HEK293 (cell line): ENCODE measurements around the gene CCDC7.

Experiments used
- CTCF ChIA-PET: fragments of 350-600 bp; formaldehyde crosslinking; extraction: SDS; loops from one replicate; lab custom pipeline; 2021; ENCODE audit warnings: antibody characterized with exemption; lab: Yijun Ruan, JAX
- POLR2A ChIA-PET: fragments of 300-600 bp; formaldehyde crosslinking; extraction: SDS; loops from one replicate; lab custom pipeline; 2020; ENCODE audit warnings: antibody characterized with exemption, inconsistent platforms; lab: Yijun Ruan, JAX
- H3K27ac ChIP-seq: fragments of 200-500 bp; sonication (Bioruptor generic); 2 replicates; pipeline ENCODE4 v1.5.1; 2014; ENCODE audit warnings: low read depth, low read length, control low read depth, inconsistent platforms; ENCODE audit errors: extremely low read depth
- H3K36me3 ChIP-seq, 2 experiments: fragments of 200-500 bp in 1 of 2; sonication (Bioruptor generic) in 1 of 2; 1 replicate in 1 of 2; 2 replicates in 1 of 2; pipeline ENCODE4 v1.5.1; 2014 to 2017; ENCODE audit warnings: inconsistent platforms in 2 of 2, low read length in 2 of 2; ENCODE audit not compliant: control insufficient read depth in 2 of 2, insufficient read depth in 1 of 2
- H3K4me1 ChIP-seq: fragments of 200-500 bp; sonication (Bioruptor generic); 2 replicates; pipeline ENCODE4 v1.5.1; 2014; ENCODE audit warnings: mild to moderate bottlenecking, low read length, inconsistent platforms; ENCODE audit not compliant: control insufficient read depth, insufficient read depth
- H3K4me3 ChIP-seq: 2 replicates; pipeline ENCODE4 v1.5.1; 2011; ENCODE audit warnings: low read depth, mild to moderate bottlenecking, control low read depth, low read length, moderate library complexity
- H3K9me3 ChIP-seq: fragments of 200-500 bp; sonication (Bioruptor generic); 2 replicates; pipeline ENCODE4 v1.5.1; 2014; ENCODE audit warnings: low read depth, low read length, inconsistent platforms; ENCODE audit not compliant: control insufficient read depth, insufficient read depth
- MZF1 ChIP-seq: fragments of 450-650 bp; formaldehyde crosslinking; IDR thresholded peaks from 2 replicates; pipeline ENCODE4 v1.5.1; 2017; ENCODE audit warnings: missing biosample characterization, missing genetic modification characterization, borderline replicate concordance
- SCRT2 ChIP-seq: fragments of 450-650 bp; formaldehyde crosslinking; IDR thresholded peaks from 2 replicates; pipeline ENCODE4 v1.5.1; 2016; ENCODE audit warnings: missing biosample characterization, missing genetic modification characterization
- ZBTB21 ChIP-seq: fragments of 450-650 bp; formaldehyde crosslinking; IDR thresholded peaks from 2 replicates; pipeline ENCODE4 v1.5.1; 2017; ENCODE audit warnings: missing biosample characterization, missing genetic modification characterization
- ZBTB8A ChIP-seq: fragments of 450-650 bp; formaldehyde crosslinking; IDR thresholded peaks from 2 replicates; pipeline ENCODE4 v1.5.1; 2016; ENCODE audit warnings: missing biosample characterization, missing genetic modification characterization
- ZNF146 ChIP-seq: fragments of 450-650 bp; formaldehyde crosslinking; IDR thresholded peaks from 2 replicates; pipeline ENCODE4 v1.5.1; 2016; ENCODE audit warnings: missing biosample characterization, missing genetic modification characterization
- ZNF202 ChIP-seq: fragments of 450-650 bp; formaldehyde crosslinking; IDR thresholded peaks from 2 replicates; pipeline ENCODE4 v1.5.1; 2016; ENCODE audit warnings: missing biosample characterization, missing genetic modification characterization, borderline replicate concordance
- TF ChIP-seq, protein P1 (sequence below): fragments of 450-650 bp; formaldehyde crosslinking; IDR thresholded peaks from 2 replicates; pipeline ENCODE4 v1.5.1; 2016; ENCODE audit warnings: missing biosample characterization, missing genetic modification characterization
- TF ChIP-seq, protein P2 (sequence below): fragments of 450-650 bp; formaldehyde crosslinking; IDR thresholded peaks from 2 replicates; pipeline ENCODE4 v1.5.1; 2016; ENCODE audit warnings: missing biosample characterization, missing genetic modification characterization
- TF ChIP-seq, protein P3 (sequence below): fragments of 450-650 bp; formaldehyde crosslinking; IDR thresholded peaks from 2 replicates; pipeline ENCODE4 v1.5.1; 2016; ENCODE audit warnings: missing biosample characterization, missing genetic modification characterization
- TF ChIP-seq, protein P4 (sequence below): fragments of 450-650 bp; formaldehyde crosslinking; IDR thresholded peaks from 2 replicates; pipeline ENCODE4 v1.5.1; 2016; ENCODE audit warnings: missing biosample characterization, missing genetic modification characterization

The CCDC7 gene

DNA sequence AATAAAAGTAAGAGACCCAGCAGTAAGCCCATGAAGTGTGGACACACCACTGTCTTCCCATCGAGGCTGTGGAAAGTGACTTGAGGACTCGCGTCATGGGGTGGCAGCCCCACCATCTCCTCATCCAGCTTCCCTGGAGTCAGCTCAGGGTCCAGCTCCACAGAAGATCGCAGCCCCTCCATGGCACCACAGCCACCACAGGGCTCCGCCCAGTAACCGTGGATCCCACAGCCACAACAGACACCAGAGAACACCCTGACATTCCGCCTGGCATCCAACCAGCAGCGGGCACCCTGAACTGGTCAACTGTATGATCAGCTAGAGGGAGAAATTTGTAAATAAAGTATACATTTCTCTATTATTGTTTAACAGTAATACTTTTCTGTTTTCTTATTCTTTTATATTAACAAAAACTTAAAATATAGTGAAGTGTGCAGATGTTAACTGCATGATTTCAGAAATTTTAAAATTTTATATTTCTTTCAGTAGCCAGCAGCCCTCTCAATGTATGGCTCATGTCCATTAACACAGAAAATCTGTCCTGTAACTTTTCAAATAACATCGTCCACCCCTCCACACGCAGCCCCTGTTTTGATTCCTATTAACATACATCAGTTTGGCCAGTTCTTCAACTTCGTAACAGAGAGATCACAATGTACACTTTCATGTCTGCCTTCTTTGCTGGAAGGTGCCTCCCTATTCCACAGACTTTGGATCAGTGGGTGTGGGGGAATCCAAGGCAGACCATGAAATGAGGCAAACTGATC, 442.4 kb downstream of the CCDC7 start:
- Histone ChIP-seq H3K36me3 (no peaks in the 10 kb centered on the region), H3K4me1 (no peaks in the 10 kb centered on the region), H3K4me3 (no peak overlapping the region)
- POLR2A ChIA-PET, result no interaction called here
- TF ChIP-seq, protein P1, sequence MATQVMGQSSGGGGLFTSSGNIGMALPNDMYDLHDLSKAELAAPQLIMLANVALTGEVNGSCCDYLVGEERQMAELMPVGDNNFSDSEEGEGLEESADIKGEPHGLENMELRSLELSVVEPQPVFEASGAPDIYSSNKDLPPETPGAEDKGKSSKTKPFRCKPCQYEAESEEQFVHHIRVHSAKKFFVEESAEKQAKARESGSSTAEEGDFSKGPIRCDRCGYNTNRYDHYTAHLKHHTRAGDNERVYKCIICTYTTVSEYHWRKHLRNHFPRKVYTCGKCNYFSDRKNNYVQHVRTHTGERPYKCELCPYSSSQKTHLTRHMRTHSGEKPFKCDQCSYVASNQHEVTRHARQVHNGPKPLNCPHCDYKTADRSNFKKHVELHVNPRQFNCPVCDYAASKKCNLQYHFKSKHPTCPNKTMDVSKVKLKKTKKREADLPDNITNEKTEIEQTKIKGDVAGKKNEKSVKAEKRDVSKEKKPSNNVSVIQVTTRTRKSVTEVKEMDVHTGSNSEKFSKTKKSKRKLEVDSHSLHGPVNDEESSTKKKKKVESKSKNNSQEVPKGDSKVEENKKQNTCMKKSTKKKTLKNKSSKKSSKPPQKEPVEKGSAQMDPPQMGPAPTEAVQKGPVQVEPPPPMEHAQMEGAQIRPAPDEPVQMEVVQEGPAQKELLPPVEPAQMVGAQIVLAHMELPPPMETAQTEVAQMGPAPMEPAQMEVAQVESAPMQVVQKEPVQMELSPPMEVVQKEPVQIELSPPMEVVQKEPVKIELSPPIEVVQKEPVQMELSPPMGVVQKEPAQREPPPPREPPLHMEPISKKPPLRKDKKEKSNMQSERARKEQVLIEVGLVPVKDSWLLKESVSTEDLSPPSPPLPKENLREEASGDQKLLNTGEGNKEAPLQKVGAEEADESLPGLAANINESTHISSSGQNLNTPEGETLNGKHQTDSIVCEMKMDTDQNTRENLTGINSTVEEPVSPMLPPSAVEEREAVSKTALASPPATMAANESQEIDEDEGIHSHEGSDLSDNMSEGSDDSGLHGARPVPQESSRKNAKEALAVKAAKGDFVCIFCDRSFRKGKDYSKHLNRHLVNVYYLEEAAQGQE (tag by site-specific recombination), result no peak
- no peak for TF ChIP-seq ZBTB8A
- TF ChIP-seq, protein P2, sequence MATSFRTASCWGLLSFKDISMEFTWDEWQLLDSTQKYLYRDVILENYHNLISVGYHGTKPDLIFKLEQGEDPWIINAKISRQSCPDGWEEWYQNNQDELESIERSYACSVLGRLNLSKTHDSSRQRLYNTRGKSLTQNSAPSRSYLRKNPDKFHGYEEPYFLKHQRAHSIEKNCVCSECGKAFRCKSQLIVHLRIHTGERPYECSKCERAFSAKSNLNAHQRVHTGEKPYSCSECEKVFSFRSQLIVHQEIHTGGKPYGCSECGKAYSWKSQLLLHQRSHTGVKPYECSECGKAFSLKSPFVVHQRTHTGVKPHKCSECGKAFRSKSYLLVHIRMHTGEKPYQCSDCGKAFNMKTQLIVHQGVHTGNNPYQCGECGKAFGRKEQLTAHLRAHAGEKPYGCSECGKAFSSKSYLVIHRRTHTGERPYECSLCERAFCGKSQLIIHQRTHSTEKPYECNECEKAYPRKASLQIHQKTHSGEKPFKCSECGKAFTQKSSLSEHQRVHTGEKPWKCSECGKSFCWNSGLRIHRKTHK (tag by site-specific recombination), result no peak
- TF ChIP-seq, all 188 proteins: peak for 0
- CTCF ChIA-PET, result interaction anchor here (0.7 kb wide), 1 partner anchor 18 kb away, joined by 3 read pairs; no protein-coding TSS in a partner anchor
- H3K27ac ChIP-seq, result no peak overlapping the region
- H3K9me3 ChIP-seq, result no peaks in the 10 kb centered on the region

DNA sequence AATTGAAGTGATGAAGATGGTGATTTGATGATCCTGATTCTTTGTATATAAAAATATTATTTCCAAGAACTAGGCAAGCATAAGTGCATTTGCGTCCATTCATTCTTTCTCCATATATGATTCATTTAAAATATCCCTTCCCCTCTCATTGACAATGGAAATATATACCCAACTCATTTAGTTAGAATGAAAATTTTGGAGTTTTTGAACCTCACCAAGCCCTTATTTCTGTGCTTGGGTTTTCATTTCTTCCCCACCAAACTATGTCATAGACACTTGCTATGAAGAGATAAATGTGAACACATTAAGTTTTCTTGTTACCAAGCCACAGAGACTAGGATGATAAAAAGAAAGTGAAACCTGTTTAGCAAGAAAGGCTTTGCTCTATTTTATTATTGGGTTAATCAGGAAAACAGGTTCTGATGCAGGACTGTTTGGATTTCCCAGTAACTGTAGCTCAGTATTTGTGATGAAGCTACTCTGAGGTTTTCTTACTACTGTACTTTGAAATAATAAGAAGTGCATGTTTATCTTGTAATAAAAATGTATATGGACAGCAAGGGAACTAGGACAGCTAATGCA, 443.8 kb downstream of the CCDC7 start:
- ChIA-PET CTCF (interaction anchor here (0.5 kb wide), 1 partner anchor 12 kb away, joined by 3 read pairs; no protein-coding TSS in a partner anchor), POLR2A (no interaction called here)
- TF ChIP-seq ZNF146 (tag by site-specific recombination), result no peak
- Histone ChIP-seq H3K4me1 (no peaks in the 10 kb centered on the region), H3K9me3 (no peaks in the 10 kb centered on the region), H3K27ac (no peak overlapping the region), H3K36me3 (no peaks in the 10 kb centered on the region), H3K4me3 (no peak overlapping the region)

DNA sequence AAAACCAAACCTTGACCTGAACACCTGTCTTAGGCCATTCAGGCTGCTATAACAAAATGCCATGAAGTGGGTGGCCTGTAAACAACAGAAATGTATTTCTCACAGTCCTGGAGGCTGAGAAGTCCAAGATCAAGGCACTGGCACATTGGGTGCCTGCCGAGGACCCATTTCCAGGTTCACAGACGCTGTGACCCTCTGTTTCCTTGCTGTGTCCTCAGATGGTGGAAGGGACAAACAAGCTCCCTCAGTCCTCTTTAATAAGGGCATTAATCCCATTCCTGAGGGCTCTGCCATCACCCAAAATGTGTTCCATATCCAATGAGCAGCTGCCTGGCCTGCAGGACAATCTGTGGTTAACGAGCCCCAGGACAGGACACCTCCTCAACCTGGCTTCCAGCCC, 444.5 kb downstream of the CCDC7 start:
- Histone ChIP-seq H3K9me3 (no peaks in the 10 kb centered on the region), H3K36me3 (peaks cover 0 to 2% of the 10 kb centered on the region in 2 experiments; a peak in 1 of 3 replicates), H3K27ac (no peak overlapping the region), H3K4me1 (no peaks in the 10 kb centered on the region), H3K4me3 (no peak overlapping the region)
- TF ChIP-seq, protein P3, sequence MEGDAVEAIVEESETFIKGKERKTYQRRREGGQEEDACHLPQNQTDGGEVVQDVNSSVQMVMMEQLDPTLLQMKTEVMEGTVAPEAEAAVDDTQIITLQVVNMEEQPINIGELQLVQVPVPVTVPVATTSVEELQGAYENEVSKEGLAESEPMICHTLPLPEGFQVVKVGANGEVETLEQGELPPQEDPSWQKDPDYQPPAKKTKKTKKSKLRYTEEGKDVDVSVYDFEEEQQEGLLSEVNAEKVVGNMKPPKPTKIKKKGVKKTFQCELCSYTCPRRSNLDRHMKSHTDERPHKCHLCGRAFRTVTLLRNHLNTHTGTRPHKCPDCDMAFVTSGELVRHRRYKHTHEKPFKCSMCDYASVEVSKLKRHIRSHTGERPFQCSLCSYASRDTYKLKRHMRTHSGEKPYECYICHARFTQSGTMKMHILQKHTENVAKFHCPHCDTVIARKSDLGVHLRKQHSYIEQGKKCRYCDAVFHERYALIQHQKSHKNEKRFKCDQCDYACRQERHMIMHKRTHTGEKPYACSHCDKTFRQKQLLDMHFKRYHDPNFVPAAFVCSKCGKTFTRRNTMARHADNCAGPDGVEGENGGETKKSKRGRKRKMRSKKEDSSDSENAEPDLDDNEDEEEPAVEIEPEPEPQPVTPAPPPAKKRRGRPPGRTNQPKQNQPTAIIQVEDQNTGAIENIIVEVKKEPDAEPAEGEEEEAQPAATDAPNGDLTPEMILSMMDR (tag by site-specific recombination), result no peak
- no peak for TF ChIP-seq ZBTB21 (tag by site-specific recombination)
- ChIA-PET CTCF (interaction anchor here (0.5 kb wide), 1 partner anchor 11 kb away, joined by 3 read pairs; no protein-coding TSS in a partner anchor), POLR2A (no interaction called here)

DNA sequence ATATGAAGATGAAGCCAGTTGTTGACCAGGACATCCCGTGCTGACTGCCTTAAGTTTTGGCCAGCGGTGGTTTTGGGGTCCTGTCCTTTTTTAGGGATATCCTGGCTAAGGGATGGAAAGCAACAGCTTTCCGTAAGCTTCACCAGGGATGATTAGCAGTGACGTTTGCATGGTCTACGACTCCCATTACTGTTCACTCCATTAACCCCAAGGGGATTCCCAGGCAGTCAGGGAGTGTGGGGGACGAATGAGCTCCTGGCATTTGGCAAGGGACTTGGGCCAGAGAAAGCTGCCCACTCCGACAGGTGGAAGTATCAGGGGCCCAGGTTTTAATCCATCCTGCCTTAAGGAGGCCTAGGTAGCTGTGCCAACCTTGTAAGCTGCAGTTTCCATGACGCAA, 445.3 kb downstream of the CCDC7 start:
- Histone ChIP-seq H3K27ac (no peak overlapping the region), H3K36me3 (peaks cover 0 to 9% of the 10 kb centered on the region in 2 experiments; a peak in 2 of 3 replicates), H3K9me3 (no peaks in the 10 kb centered on the region), H3K4me3 (no peak overlapping the region), H3K4me1 (no peaks in the 10 kb centered on the region)
- TF ChIP-seq ZNF202 (tag by site-specific recombination) (no peak), SCRT2 (0 out of 2 replicates have a peak, but pooled peaks have one; percentile 21), ZBTB21 (tag by site-specific recombination) (no peak), MZF1 (tag by site-specific recombination) (no peak)
- TF ChIP-seq, protein P4, sequence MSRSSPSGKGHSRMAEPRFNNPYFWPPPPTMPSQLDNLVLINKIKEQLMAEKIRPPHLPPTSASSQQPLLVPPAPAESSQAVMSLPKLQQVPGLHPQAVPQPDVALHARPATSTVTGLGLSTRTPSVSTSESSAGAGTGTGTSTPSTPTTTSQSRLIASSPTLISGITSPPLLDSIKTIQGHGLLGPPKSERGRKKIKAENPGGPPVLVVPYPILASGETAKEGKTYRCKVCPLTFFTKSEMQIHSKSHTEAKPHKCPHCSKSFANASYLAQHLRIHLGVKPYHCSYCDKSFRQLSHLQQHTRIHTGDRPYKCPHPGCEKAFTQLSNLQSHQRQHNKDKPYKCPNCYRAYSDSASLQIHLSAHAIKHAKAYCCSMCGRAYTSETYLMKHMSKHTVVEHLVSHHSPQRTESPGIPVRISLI, result no peak
- ChIA-PET CTCF (interaction anchor here (1.2 kb wide), 1 partner anchor 96 kb away, joined by 3 read pairs; no protein-coding TSS in a partner anchor), POLR2A (no interaction called here)
